Measurements from ENCODE around the gene CYBA.

Gene CYBA

DNA sequence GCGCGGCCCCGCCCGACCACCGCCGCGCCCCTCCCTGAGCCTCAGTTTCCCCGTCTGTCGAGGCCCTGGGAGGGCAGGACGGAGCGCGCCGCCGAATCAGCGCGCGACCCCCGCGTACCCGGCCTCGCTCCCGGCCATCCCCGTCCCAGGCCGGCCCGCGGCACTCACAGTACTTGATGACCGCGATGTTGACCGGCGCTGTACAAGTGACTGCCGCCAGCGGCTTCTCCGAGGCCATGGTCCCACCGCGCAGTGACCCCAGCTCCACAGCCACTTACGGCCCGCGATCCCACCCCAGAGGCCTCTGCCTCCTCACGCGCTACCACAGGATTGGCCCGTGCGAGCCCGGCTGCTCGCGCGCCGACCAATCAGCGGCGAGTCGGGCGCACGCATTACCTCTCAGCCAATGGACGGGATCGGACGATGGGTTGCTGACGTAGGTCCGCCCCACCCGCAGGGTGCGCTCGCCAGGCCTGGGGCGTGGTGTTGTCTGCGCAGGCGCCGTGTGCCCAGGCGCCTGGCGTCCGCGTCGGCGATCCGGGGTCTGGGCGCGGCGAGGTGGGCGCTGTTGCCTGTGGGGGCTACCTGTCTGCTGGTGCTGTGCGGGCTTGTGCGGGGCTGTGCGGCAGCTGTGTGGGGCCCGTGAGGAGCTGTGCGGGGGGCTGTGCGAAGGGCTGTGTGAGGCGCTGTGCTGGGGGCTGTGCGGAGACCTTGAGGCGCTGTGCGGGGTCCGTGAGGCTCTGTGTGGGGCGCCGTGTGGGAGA is 12.2 kb upstream of the CYBA start, which contains the start of gene MVD:
MVD (minus strand) TSS at position 249 of the 764 bp plus-strand sequence; CDS start at position 238, 11 bp downstream.
- DNase-seq (ENCODE audit: low read depth in 2 of 3, low spot score in 2 of 3), result peak; percentile 74 to 92 (median 91)

DNA sequence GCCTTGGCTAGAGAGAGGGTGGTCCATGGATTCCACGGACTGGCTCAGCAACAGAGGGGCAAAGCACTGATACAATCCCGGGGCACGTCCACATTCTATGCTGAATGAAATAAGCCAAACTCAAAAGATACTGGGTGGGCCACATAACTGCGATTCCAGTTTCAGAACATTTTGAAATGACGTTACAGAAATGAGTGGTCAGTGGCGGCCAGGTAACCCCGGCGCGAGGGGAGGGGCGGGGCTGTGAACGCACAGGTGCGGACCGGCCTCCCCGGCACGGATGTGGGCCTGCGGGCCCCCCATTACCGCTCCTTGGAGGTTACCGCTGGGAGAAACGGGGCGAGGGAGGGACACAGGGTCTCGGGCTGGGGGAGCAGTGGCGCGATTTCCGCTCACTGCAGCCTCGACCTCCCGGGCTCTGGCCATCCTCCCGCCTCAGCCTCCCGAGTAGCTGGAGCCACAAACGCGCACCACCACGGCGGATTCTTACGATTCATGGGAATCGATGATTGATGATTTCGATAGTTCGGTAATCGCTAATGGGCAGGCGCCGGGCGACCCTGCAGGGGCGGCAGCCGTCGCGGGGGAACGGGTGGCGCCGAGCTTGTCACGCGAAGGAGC is 11.5 kb upstream of the CYBA start:
- no peak for DNase-seq (ENCODE audit: low read depth in 2 of 3, low spot score in 2 of 3)

DNA sequence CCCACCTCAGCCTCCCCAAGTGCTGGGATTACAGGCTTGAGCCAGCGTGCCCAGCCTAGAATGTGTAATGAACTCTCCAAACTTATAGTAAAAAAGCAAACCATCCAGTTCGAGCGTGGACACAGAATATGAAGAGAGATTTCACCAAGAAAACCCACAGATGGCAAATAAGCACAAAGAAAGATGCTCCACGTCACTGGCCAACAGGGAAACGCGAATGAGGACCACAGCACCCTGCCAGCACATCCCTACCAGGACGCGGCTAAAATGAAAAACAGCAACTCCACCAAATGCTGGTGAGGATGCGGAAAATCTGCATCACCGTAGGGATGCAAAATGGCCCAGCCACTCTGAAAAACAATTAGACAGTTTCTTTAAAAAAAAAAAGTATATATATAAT is 10.6 kb upstream of the CYBA start:
- no peak for DNase-seq (ENCODE audit: low read depth in 2 of 3, low spot score in 2 of 3)

DNA sequence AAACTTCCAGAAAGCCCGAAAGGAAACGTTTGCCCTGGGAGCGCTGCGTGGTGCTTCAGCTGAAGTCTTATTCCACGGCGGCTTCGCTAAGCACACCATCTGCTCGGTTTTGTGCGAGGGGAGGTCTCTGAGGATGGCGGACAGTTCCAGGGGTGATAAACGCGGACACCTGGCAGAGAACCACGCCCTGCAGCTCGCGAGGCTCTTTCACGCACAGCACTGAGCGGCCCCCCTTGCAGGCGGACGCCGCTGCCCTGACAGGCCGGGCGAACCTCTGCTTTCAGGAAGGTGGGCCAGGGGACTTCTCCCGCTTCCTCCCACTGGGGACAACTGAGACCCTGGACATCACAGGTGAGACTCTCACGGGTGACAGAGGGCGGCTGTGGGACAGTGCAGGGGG is 8.3 kb upstream of the CYBA start:
- DNase-seq (ENCODE audit: low read depth in 2 of 3, low spot score in 2 of 3), result no peak

DNA sequence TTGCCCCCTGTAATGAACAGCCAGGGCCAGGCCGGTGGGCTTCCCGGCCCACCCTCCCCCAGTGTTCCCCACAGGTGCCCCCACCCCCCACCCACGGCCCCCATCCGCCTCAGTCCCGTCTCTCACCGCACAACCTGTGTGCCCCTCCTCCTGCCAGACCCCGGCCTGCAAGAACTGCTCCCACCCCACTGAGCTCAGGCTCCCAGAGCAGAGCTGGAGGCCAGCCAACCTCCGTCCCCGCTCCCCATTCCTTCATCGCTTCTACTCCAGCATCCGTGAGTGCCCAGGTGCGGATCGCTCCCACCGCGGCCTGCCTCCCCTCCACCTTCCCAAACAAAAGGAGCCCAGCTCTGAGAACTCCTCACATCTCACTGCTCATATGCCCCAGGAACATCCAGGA is 7.9 kb upstream of the CYBA start:
- no peak for DNase-seq (ENCODE audit: low read depth in 2 of 3, low spot score in 2 of 3)

DNA sequence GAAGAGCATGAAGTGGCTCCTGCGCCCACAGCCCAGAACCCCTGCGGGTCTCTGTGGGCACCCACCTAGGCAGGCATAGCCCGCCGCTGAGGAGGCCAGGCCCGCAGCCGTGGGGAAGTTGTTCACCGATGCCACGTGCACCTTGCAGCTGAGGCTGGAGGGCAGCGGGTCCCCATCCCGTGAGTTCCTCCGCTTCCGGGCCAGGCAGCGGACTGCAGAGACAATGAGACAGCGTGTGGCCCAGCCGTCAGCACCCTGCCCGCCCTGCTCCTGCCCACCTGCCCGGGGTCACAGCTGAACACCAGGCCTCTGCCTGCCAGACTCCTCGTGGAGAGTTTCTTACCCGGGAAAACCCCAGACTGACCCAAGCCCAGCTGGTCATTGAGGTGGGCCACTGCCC is 6.5 kb upstream of the CYBA start:
- no peak for DNase-seq (ENCODE audit: low read depth in 2 of 3, low spot score in 2 of 3)

DNA sequence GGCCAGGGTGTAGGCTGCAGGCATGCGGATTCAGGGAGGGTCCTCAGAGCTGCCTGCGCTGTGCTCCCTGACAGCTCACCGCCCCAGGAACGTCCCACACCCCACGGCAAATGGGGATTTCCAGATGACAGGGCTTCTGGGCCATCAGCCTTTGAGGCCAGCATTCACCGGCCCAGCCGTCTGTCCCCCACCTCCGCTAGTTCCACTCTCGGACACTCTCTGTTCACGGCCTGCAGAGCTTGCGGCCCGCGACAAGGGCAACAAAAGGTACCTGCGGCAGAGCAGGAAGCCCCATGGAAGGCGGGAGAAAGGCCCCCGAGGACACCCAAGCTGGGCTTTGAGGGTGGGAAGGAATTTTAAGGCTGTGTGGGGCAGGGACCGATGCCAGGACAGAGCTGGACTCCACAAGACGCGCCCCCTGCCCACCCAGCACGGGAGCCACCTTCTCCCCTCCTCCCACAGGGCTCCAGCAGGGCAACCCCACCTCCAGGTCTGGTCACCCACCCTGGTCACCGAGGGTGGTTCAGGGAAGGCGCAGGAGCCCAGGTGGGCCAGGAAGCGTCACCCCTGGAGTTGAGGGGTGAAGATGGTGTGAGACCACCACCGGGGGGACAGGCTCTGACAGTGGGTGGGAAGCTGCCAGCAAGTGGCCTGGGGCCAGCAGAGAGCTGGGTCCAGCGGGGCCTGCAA is 5.6 kb upstream of the CYBA start:
- DNase-seq (ENCODE audit: low read depth in 2 of 3, low spot score in 2 of 3), result no peak

DNA sequence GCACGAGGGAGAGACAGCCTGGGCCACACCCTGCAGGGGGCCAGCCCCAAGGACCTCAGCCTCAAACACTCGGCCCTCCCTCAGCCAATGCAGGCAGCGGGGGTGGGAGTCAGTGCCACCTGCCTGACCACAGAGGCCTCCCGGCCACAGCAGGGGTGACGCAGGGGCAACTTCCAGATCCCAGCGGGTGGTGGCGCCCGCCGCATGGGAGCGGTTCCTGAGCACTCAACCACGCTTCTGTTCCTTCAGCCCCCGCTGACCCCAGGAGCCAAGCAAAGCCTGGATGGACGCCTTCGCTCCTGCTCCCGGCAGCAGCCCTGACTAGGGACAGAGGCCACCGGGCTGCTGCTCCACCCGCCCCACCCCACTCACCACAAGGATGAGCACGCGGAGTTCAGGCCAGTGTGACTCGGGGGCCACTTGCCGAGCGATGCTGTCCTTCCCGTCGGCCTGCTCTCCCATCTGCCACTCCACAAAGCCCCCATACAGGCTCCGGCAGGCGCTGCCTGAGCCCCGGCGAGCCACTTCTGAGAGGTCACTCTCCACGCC is 5.0 kb upstream of the CYBA start:
- no peak for DNase-seq (ENCODE audit: low read depth in 2 of 3, low spot score in 2 of 3)

DNA sequence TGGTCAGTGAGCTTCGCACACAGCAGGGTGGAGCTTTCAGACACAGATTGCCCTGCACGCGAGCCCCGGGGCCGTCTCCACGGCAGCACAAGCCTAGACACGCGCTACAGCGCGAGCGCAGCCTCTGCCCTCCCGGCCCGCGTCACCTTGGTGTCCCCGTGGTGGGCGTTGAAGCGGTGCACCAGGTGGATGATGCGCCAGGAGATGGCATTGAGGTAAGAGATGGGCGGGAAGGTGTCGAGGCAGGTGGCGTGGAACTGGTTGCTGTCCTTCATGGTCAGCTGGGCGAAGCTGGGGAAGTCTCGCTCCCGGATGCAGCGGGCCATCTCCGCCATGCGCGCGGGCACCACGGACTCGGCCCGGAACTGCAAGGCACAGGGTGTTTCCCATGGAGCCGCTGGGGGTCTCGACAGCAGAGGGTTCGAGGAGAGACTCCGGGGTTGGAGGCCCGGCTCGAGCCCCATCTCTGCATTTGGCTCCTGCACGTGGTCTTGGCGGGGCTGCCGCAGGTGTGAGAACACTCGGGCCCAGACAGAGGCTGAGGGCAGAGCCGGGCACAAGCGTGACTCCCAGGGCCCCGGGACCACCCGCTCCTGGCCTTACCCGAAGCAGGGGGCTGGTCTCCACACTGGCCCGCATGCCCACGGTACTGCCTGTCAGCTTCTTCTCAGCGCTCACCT is 4.3 kb upstream of the CYBA start:
- no peak for DNase-seq (ENCODE audit: low read depth in 2 of 3, low spot score in 2 of 3)

DNA sequence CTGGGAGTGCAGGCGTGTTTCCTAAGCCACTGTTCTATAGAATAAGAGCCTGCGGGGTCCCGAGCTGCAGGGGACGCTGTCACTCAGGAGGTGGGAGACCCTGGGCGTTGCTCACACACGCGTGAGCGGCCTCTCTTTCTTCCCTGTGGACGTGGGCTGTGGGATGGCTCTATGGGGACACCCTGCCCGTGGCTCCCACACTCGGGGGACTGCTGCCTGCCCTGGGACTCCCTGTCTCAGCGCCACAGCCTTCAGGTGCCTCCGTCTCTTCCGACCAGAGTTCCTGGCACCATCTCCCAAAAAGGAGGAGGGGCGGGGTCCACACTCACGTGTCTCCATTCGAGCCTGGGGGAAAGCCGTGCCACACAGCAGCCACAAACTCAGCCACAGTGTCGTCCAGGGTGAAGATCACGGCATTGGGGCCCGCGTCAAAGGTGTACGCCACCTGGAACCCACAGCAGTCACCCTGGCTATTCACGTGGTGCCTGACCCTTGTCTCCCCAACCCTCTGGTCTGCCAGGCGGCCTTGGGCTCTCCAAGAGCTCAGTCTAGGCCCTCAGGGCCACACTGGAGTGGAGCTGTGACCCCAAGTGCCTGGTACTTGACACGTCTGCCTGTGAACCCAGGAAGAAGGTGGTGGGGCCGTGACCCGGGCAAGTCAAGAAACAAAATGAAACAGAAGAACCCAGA is 3.7 kb upstream of the CYBA start:
- DNase-seq (ENCODE audit: low read depth in 2 of 3, low spot score in 2 of 3), result no peak

DNA sequence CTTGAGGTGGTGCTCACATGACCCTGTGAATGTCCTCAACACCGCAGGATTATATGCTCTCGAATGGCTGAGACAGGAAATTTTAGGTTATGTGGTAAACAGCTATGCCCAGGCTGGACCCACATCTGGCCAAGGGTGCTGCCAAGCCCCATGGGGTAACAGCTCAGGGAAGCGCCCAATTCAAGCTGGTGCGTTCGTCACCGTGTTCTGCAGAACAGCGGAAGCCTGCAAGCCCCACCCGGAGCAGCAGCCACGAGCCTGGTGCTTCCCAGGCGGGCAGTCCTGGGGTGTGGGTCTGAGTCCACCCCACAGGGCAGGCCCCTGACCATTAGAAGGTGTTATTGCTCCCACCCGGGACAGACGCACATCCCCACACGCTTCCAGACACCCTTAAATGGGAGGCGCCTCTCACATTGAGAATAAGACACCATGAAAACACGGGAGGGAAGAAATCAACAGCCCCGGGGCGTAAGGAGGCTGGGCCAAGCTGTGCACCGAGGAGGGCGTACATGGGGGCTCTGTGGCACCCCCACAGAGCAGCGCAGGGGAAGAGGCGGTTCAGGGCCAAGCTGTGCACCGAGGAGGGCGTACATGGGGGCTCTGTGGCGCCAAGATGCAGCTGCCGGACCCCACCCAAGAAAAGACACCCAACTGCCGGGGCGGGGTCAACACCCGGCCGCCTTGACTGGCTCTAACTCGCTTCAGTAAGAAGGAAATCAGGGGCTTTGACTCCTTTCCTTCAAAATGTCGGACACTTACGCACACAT is 2.9 kb upstream of the CYBA start:
- no peak for DNase-seq (ENCODE audit: low read depth in 2 of 3, low spot score in 2 of 3)

DNA sequence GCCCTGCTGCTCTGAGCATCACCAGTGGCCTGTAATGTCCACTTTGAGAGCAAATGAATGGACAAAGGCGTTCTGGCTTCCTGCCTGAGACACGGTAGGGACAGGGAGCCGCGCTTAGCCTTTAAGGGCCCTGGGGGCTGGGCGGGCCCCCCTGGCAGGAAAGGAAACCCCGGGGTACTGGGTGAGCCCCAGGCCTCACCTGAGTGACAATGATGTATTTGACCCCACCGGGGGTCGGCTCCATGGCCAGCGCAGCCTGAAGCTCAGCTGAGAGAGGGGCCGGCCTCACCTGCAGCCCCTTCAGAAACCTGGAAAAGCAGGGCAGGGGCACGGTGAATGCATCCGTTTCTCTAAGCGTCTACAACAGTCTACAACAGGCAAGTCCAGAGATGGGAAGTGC is 2.2 kb upstream of the CYBA start:
- no peak for DNase-seq (ENCODE audit: low read depth in 2 of 3, low spot score in 2 of 3)

DNA sequence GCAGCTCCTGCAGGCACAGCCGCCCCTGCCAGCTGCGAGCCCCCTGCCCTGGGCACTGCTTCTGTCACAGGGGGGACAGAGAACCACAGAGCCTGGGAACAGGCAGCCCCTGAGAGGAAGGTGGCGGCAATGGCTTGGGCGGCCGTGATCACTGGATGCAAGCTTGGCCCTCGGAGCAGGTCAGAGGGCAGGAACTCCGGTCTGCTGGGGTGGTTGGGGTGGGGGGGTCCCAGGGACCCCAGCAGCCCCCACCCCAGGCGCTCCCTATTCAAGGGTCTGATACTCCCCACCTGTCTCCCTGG is 1.9 kb upstream of the CYBA start:
- DNase-seq (ENCODE audit: low read depth in 2 of 3, low spot score in 2 of 3), result no peak

DNA sequence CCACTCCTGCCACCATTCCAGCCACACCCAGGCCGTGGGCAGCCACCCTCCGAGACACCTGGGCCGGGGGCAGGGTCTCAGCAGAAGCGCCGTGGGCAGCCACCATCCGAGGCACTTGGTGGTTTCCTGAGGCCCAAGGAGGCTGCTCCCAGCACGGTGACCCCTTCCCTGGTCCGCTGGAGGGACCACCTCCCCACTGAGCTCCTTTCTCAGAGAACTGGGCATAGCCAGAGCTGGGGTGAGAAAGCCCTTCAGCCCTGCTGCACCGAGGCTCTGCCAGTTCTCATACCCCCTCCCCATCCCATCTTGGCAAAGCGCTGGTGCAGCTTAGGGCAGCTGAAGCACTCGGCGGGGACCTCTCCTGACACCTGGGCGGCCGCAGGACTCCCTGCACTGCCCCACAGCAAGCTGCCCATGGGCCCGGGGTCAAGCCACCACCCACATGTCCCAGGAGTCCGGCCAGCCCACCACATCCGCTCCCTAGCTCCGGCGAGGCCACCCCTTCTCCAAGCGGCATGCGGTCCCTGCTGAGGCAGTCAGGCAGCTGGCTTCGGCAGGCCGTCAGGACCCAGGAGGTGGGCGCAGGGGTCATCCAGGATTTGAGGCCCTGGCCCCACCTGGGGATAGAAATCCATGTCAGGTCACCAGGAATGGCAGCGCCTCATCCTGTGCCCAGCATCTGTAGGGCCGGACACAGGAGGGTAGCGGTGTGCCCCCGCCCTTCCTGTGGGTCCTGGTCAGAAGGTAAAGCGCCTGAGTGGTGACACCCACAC is 1.3 kb upstream of the CYBA start:
- DNase-seq (ENCODE audit: low read depth in 2 of 3, low spot score in 2 of 3), result no peak

DNA sequence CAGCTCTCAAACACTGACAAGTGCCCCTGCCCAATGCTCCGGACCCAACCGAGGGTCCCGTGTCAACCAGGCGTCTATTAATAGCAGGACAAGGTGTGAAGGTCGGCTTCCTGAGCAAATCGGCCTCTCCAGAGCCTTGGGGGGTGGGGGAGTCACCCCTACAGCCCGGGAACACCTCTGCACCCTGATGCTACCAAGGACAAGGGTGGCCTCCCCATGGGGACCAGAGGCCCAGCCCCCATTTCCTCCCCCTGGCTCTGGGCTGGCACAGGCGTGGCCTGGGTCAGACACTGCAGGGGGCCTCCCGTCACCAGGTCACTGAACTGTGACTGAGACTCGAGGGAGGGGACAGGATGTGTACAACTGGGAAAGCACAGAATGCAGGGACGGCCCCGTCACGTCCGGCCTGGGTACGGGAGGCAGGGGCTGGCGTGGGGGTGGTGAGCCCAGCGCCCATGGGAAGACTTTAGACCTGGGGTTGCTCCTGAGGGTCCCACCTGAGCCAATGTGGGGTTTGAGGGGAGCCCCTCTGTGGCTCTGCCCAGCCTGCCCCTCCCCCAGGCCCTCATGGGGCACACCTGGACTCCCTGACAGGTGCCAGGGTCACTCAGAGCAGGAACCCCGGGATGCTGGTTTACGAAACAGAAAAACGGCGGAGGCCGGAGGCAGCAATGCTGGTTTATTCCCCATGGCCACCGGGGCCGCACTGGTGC is 579 bp upstream of the CYBA start:
- peak in 2 of 3 experiments; percentile 53 to 72 for DNase-seq (ENCODE audit: low read depth in 2 of 3, low spot score in 2 of 3)

DNA sequence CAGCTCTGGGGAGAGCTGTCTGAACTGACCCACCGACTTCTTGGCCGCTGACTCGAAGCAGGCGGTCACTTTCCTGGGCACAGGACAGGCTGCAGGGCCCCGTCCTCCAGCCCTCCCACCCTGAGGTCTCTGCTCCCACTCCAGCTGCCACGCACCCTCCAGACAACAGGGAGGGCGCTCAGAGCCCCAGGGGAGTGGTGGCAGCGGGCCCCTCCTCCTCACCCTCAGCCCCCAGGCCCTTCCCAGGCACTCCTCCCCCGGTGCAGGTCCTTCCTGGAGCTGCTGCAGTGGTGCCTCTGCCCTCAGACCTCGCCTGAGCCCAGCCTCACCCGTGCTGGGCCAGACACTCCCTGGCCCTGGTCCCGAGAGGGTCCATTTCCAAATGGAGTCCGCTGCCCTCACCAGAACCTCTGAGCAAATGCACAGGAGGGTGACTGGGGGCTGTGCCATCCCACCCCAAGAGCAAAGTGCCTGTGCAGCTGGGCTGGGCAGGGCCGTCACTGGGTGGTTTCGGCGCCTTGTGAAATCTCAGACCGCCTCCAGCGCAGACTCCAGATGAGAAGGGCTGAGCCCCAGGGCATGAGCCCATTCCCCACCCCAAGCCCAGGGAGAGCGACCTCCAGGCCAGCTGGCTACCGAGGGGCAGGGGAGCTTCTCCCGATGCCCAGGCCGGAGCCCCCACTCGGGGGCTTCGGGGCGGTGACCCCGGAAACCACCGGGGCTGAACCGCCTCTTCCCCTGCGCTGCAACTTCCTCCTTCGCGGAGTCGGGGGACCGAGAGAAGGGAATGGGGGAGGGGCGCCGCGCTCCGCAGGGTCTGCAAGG is 717 bp downstream of the CYBA start:
- no peak for DNase-seq (ENCODE audit: low read depth in 2 of 3, low spot score in 2 of 3)

DNA sequence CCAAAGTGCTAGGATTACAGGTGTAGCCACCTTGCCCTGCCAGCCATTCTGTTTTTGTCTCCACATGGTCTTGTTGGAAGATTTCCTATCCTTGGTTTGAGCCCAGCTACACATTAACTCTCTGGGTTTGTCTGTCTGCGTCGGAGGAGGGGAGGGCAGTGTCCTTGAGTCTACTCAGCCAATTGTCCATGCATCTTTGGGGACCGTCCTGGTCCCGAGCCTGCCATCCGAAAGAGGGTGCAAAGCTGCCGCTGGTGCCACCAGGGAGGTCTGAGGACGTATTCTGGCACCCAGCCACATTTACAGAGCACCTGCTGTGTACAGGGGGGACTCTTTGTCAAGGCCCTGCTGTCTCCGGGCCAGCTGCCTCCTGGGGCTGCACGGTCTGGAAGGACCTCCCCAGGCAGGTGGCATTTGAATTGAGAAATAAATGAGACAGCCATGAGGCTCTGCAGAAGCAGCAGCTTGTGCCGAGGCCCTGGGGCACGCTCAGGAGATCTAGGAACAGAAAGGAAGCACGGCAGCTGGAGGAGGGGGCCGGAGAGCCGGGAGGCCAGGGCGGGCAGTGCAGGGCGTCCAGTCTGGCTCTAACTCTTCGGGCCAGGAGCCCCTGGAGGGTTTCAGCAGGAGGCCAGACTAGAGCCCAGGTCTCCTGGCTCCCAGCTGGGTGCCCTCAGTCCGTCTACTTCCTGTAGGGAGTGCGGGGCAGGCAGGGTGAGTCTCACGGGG is 1.5 kb downstream of the CYBA start:
- DNase-seq (ENCODE audit: low read depth in 2 of 3, low spot score in 2 of 3), result no peak

Measured in activated CD8-positive, alpha-beta memory T cell treated with anti-CD3 and anti-CD28 coated beads for 48 hours (primary cell).